Spleen (tissue), 11 donors: ENCODE results near the gene CSNK2B. TPM values are rescaled to one million over a fixed set of nuclear protein-coding genes. Genes with fewer than 3 reads are reported as not detected.

ENCODE experiments used
- DNase-seq: peaks from one replicate; pipeline ENCODE4 v3.0.0-alpha.2; 2020
- H3K27ac ChIP-seq, 8 donors: fragments of 200-600 bp; sonication (generic) in 7 of 8; 1 replicate in 4 of 8; 2 replicates in 4 of 8; pipeline versions ENCODE4 v1.5.0 to v1.8.0; 2016 to 2021; ENCODE audit warnings: inconsistent platforms in 4 of 8, mild to moderate bottlenecking in 4 of 8, moderate library complexity in 1 of 8
- H3K27me3 ChIP-seq, 7 donors: fragments of 200-600 bp; sonication (generic) in 6 of 7; replicated peaks in 1 of 7; 1 replicate in 4 of 7; 2 replicates in 3 of 7; pipeline versions ENCODE4 v1.5.0 to v1.8.0; 2016 to 2021; ENCODE audit warnings: inconsistent platforms in 3 of 7, mild to moderate bottlenecking in 1 of 7
- H3K36me3 ChIP-seq, 6 donors: fragments of 200-600 bp; sonication (generic) in 5 of 6; 1 replicate in 4 of 6; 2 replicates in 2 of 6; pipeline versions ENCODE4 v1.5.0 to v1.8.0; 2016 to 2021; ENCODE audit warnings: inconsistent platforms in 2 of 6
- H3K4me1 ChIP-seq, 6 donors: fragments of 200-600 bp; sonication (generic) in 5 of 6; 1 replicate in 3 of 6; 2 replicates in 3 of 6; pipeline versions ENCODE4 v1.5.0 to v1.8.0; 2016 to 2021; ENCODE audit warnings: inconsistent platforms in 3 of 6
- H3K4me3 ChIP-seq, 8 donors: fragments of 200-600 bp; sonication (generic) in 7 of 8; 1 replicate in 4 of 8; 2 replicates in 4 of 8; pipeline versions ENCODE4 v1.5.0 to v1.8.0; 2016 to 2021; ENCODE audit warnings: inconsistent platforms in 4 of 8, mild to moderate bottlenecking in 4 of 8, moderate library complexity in 2 of 8
- H3K9me3 ChIP-seq, 8 donors: fragments of 200-600 bp; sonication (generic) in 7 of 8; 1 replicate in 4 of 8; 2 replicates in 4 of 8; pipeline versions ENCODE4 v1.5.0 to v1.8.0; 2016 to 2021; ENCODE audit warnings: inconsistent platforms in 4 of 8
- POLR2A ChIP-seq, 3 donors: fragments of 450-650 bp; IDR thresholded peaks; one replicate each; pipeline ENCODE4 v1.5.1; 2017; ENCODE audit warnings: antibody characterized with exemption in 3 of 3, mild to moderate bottlenecking in 1 of 3
- POLR2AphosphoS5 ChIP-seq, 3 donors: sonication (generic); formaldehyde crosslinking; IDR thresholded peaks; one replicate each; pipeline ENCODE4 v1.5.1; 2017; ENCODE audit warnings: antibody characterized with exemption in 3 of 3
- WGBS, 5 donors: extraction: QIAGEN DNeasy Blood & Tissue Kit in 3 of 5; methylation state at CpG; one replicate each; pipeline versions ENCODE4 v1.1.5 to v1.1.7; 2013 to 2018; 5-methylcytosine and 5-hydroxymethylcytosine counted together
- intact Hi-C: fragments of 100-400 bp; cut with DNase I; formaldehyde crosslinking; loops from one replicate; pipeline ENCODE4 v1.15.0; 2023; ENCODE audit warnings: low total_unique reads
- polyA plus RNA-seq, 3 donors: library from polyadenylated mRNA; stranded (reverse); fragments of 200-250 nt; gene quantifications; one replicate each; pipeline ENCODE4 v1.2.1, GENCODE V29; 2013
- total RNA-seq, 7 donors: library from RNA; depleted of rRNA in 3 of 7; stranded (reverse); fragments of >200 nt in 3 of 7; fragmentation: NEBNext Ultra II Directional in 4 of 7; extraction: Animal tissue kit (Norgen Biotek cat#: 25700) in 4 of 7; gene quantifications; one replicate each; pipeline versions ENCODE4 v1.1.0 to v1.2.1, GENCODE V29; 2016 to 2021
- TF ChIP-seq, protein P1 (sequence below), 11 experiments: fragments of 200-600 bp in 7 of 11; fragments of 450-650 bp in 4 of 11; sonication (generic) in 4 of 11; IDR thresholded peaks in 8 of 11; conservative IDR thresholded peaks in 3 of 11; 1 replicate in 7 of 11; 2 replicates in 4 of 11; pipeline versions ENCODE4 v1.4.0 to v1.8.0; 2016 to 2021; ENCODE audit warnings: antibody characterized with exemption in 11 of 11, inconsistent platforms in 4 of 11, mild to moderate bottlenecking in 1 of 11
- donor health status: healthy with polysubstance abuse.
- donor health status: DM: no; HTN: no; CAD: no; lungs with moderate emphysema.
- donor health status: DM: no; HTN: no; CAD: no.
- donor health status: Bipolar disorder and iron deficiency.
- donor health status: healthy.
- donor health status: DM: no; HTN: no; CAD: no.
- donor health status: DM: yes; HTN: yes; CAD: no.

The CSNK2B gene
- total and polyA plus RNA-seq, 10 donors = 122 to 294 (median 145) TPM

DNA sequence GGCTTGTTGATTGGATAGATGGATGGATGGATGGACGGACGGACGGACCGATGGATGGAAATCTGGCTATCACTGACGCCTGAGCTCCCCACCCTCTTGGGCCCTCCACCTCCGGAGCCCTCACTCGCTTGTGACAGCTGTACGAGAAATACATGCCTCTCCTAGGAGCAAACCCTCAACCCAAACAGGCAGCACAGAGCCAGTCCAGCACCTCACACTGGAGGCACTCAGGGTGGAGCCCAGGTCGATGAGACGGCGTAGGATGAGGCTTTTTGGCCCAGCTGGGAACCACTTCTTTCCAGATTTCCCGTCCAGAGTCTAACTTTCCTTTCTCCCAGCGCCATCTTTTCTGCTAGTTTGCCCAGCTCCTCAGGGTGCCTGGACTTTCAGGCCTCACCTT lies 17.7 kb downstream of the CSNK2B start:
- no peak for TF ChIP-seq POLR2AphosphoS5 (IDR thresholded peaks at IDR 0.05)
- TF ChIP-seq, protein P1, sequence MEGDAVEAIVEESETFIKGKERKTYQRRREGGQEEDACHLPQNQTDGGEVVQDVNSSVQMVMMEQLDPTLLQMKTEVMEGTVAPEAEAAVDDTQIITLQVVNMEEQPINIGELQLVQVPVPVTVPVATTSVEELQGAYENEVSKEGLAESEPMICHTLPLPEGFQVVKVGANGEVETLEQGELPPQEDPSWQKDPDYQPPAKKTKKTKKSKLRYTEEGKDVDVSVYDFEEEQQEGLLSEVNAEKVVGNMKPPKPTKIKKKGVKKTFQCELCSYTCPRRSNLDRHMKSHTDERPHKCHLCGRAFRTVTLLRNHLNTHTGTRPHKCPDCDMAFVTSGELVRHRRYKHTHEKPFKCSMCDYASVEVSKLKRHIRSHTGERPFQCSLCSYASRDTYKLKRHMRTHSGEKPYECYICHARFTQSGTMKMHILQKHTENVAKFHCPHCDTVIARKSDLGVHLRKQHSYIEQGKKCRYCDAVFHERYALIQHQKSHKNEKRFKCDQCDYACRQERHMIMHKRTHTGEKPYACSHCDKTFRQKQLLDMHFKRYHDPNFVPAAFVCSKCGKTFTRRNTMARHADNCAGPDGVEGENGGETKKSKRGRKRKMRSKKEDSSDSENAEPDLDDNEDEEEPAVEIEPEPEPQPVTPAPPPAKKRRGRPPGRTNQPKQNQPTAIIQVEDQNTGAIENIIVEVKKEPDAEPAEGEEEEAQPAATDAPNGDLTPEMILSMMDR (IDR thresholded peaks at IDR 0.05 in 8 of 11, conservative IDR thresholded peaks at IDR 0.05 in 3 of 11) = no peak
- no peak for TF ChIP-seq POLR2A (IDR thresholded peaks at IDR 0.05)
- Histone ChIP-seq H3K4me1 (peaks cover 7 to 41% (median 29%) of the 10 kb centered on the region in 6 donors), H3K36me3 (peaks cover 0 to 49% (median 35%) of the 10 kb centered on the region in 6 donors), H3K27ac (peak overlapping the region in 2 of 8 donors; percentile 23 to 59), H3K9me3 (no peaks in the 10 kb centered on the region), H3K27me3 (no peaks in the 10 kb centered on the region), H3K4me3 (peak overlapping the region in 2 of 8 donors; percentile 19 to 23)
- no peak for DNase-seq
- intact Hi-C loops = no loop called here
- 84 to 90% (median 88%) methylated on average over 13 of the region's 13 CpGs for WGBS, 5 donors

DNA sequence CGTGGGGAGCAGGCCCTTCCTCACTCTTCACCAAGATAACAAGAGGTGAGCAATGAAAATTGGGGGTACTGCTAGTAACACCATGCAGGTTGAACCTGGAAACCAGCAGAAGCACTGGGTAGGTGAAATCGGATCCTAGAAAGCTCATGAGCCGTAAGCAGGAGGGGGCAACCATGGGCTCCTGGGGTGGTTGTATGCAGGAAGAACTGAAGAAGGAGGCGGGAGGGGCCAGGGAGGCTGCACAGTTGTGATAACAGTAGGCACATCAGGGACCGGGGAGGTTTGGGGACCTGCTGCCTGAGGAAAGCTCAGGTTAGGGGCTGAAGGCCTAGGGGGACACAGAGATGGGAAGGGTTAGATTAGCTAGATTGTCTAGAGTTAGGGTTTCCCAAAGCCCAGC lies 20.6 kb downstream of the CSNK2B start:
- H3K4me3 ChIP-seq = no peak overlapping the region
- WGBS, 5 donors = 81 to 88% (median 85%) methylated on average over 5 of the region's 5 CpGs
- H3K27me3 ChIP-seq = no peaks in the 10 kb centered on the region
- DNase-seq = no peak
- H3K36me3 ChIP-seq = peaks cover 0 to 78% (median 63%) of the 10 kb centered on the region in 6 donors
- TF ChIP-seq POLR2A (IDR thresholded peaks at IDR 0.05) (no peak), POLR2AphosphoS5 (IDR thresholded peaks at IDR 0.05) (no peak)
- TF ChIP-seq, protein P1 (IDR thresholded peaks at IDR 0.05 in 8 of 11, conservative IDR thresholded peaks at IDR 0.05 in 3 of 11) = no peak
- H3K4me1 ChIP-seq = peaks cover 0 to 38% (median 21%) of the 10 kb centered on the region in 6 donors
- H3K9me3 ChIP-seq = no peaks in the 10 kb centered on the region
- H3K27ac ChIP-seq = no peak overlapping the region
- intact Hi-C loops = no loop called here

DNA sequence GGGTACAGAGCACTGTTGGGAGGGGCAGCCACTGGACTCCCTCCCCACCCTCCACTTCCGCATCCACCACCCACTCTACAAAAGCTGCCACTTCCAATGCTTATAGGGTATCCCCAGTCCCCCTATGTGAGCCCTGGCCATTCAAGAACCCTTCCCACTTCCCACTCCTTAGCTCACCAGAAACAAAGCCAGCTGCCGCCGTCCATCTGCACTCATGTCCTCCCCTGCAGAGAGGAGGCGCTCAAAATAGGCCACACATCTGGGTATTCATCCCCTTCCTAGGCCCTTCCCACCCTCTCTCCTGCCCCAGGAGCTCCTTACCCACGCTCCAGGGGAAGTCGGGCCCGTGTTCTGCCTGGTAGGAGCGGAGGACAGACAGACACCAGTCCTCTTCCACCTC lies 21.4 kb downstream of the CSNK2B start:
- TF ChIP-seq POLR2AphosphoS5 (IDR thresholded peaks at IDR 0.05) (peak in 2 of 3 donors; percentile 1 to 15), POLR2A (IDR thresholded peaks at IDR 0.05) (no peak)
- TF ChIP-seq, protein P1 (IDR thresholded peaks at IDR 0.05 in 8 of 11, conservative IDR thresholded peaks at IDR 0.05 in 3 of 11) = no peak
- intact Hi-C loops = no loop called here
- no peaks in the 10 kb centered on the region for H3K27me3 ChIP-seq
- no peak overlapping the region for H3K4me3 ChIP-seq
- H3K27ac ChIP-seq = peak overlapping the region in 1 of 8 donors; percentile 3
- 86 to 94% (median 92%) methylated on average over 8 of the region's 8 CpGs for WGBS, 5 donors
- H3K4me1 ChIP-seq = peaks cover 0 to 29% (median 15%) of the 10 kb centered on the region in 6 donors
- H3K9me3 ChIP-seq = no peaks in the 10 kb centered on the region
- DNase-seq = no peak
- peaks cover 0 to 86% (median 72%) of the 10 kb centered on the region in 6 donors for H3K36me3 ChIP-seq

DNA sequence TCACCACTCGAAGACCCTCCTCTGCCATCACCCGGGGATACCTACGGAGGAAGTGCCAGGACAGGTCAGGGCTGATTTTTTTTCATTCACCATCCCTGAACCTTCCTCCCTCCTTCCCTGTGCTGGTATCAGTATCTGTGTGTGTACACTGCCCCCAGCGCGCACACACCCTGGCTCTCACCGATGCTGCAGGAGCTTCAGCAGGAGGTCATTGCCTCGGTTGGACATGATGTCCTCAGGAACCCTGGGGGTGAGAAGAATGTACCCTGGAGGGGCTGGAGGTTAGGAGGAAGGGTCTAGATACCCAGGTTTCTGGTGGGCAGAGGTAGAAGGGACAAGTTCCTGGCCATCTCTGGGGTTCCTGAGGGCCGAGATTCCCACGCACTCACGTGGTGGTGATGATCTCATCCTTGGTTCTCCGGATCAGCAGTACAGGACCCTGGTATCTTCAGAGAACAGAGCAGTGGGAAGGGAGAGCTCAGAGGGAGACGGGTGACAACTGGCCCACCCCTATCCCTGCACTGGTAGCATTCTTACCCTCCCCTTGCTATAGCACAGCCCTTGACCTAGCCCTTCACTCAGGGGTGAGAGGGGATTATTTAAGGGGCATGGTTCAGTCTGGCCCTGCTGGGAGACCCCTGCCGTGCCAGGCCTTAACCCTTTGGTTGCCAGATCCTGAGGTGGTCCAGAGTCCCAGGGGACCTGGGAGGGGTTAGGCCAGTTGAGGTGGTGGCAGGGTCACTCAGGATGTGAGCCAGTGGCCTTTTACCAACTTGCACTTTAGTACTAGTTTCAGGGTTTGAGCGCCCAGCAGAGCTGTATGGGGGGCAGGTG lies 22.2 kb downstream of the CSNK2B start:
- H3K27me3 ChIP-seq = no peaks in the 10 kb centered on the region
- H3K4me1 ChIP-seq = peaks cover 0 to 22% (median 12%) of the 10 kb centered on the region in 6 donors
- DNase-seq = no peak
- no peaks in the 10 kb centered on the region for H3K9me3 ChIP-seq
- peaks cover 0 to 94% (median 79%) of the 10 kb centered on the region in 6 donors for H3K36me3 ChIP-seq
- WGBS, 5 donors = 80 to 91% (median 90%) methylated on average over 14 of the region's 14 CpGs
- peak overlapping the region in 1 of 8 donors; percentile 3 for H3K27ac ChIP-seq
- intact Hi-C loops = no loop called here
- TF ChIP-seq POLR2AphosphoS5 (IDR thresholded peaks at IDR 0.05) = peak in 1 of 3 donors; percentile 1
- TF ChIP-seq, protein P1 (IDR thresholded peaks at IDR 0.05 in 8 of 11, conservative IDR thresholded peaks at IDR 0.05 in 3 of 11) = no peak
- no peak overlapping the region for H3K4me3 ChIP-seq
